Right forelimb (tissue), 1 donor: ENCODE data around the gene TMTC2.
"Not testable (repeated sequence)": the region's sequence is repeated elsewhere in the genome, so short reads cannot be mapped to it uniquely, and the experiment has no call there.

ENCODE experiments used
- DNase-seq: peaks from one replicate; pipeline ENCODE4 v3.0.0-alpha.2; 2018

TMTC2 gene

DNA sequence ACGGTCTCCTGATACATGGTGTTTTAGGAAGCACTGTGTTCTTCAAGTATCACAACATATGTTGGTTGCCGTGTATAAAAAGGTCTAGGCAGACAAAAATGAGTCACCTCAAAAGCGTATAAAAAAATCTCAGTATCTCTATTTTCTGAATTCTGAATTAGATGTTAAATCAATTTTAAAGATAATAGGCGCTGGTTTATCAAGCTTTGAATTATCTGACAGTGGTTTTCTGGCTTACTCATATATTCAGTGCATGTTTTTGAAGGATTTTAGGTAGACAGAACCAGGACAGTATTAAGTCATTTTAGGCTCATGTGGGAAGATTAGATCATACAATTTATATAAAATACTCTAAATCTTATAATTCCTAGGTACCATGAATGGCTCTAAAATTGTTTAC lies 110.8 kb downstream of the TMTC2 start:
- no peak for DNase-seq

DNA sequence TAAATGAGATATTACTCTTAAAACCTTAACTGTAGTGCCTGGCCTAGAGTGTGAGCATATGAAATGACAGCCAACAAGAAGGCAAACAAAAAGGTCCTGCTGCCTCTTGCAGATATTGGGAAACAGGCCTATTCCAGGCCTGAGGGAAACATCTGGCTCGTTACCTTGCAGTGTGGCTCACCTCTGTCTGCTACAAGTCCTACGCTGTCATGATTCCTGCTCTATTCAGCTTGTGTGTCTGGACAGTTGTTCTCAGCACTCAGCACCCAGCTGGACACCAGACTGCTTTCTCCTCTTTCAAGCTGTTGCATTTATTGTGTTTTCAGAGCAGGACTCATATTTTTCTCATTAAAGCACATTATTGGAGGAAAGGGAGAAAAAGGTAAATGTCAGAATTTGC lies 113.5 kb downstream of the TMTC2 start:
- DNase-seq: no peak

DNA sequence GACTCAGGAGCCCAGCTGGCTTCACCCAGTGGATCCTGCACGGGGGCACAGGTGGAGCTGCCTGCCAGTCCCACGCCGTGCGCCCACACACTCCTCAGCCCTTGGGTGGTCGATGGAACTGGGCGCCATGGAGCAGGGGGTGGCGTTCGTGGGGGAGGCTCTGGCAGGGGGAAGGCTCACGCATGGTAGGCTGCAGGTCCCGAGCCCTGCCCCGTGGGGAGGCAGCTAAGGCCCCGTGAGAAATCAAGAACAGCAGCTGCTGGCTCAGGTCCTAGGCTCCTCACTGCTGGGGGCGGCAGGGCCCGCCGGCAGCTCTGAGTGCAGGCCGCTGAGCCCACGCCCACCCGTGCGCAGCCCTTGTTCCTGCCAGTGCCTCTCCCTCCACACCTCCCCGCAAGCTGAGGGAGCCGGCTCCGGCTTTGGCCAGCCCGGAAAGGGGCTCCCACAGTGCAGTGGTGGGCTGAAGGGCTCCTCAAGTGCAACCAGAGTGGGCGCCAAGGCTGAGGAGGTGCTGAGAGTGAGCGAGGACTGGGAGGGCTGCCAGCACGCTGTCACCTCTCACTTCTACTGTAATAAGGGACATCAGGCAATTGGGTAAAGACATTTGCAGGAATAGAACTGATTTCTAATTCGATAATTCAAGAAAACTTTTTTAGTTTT lies 115.4 kb downstream of the TMTC2 start:
- no peak for DNase-seq

DNA sequence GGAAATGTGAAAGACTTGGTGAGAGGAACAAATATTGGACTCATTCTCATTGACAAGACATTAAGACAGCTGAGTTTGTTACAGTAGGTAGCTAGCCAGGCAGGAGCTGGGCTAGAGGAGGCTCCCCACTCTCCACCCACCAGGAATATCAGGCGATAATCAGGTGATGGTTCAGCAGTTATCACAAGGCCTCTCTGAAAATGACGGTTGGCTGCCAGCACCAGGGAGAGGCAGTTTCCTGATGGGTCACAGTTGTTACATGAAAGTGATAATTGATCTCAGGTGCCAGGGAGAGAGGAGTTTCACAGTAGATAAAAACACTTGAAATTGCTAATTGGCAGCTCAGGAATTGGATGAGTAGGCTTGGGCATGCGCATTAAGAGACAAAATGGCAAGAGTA lies 116.5 kb downstream of the TMTC2 start:
- DNase-seq: no peak

DNA sequence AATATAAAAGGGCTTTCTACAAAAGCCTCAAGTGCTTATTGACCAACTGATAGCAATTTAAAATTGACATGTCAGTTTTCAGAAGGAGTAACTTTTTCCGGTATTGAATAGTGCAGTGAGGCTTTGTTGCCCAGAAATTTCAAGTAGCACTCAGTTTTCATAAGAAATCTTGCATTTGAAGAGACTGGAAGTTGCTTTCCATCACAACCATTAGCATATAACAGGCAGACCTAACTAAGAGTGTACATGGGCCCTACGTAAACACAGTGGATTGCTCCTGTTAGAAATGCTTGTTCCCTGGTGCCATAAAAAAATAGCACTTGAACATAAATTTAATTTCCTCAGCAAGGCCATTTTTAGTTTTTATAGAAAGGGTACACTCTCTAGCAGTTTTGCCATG lies 117.9 kb downstream of the TMTC2 start:
- no peak for DNase-seq

DNA sequence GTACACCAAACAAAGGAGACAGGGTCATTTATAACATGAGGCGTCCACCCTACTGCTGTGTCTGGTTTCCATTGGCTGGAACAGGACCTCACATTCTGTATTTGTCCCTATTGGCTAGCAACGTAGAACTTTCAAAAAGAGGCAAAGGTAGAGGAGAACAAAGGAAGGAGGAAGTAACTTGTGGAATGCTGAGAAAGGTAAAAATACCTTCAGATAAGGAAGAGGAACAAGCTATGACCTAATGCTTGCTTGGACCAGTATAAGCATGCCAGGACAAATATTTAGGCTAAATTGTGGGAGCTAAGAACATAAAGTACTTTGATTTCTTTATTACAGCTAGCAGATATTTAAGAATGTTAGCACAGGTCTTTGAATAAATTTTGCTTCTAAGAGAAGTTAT lies 118.3 kb downstream of the TMTC2 start:
- not testable (repeated sequence) for DNase-seq

DNA sequence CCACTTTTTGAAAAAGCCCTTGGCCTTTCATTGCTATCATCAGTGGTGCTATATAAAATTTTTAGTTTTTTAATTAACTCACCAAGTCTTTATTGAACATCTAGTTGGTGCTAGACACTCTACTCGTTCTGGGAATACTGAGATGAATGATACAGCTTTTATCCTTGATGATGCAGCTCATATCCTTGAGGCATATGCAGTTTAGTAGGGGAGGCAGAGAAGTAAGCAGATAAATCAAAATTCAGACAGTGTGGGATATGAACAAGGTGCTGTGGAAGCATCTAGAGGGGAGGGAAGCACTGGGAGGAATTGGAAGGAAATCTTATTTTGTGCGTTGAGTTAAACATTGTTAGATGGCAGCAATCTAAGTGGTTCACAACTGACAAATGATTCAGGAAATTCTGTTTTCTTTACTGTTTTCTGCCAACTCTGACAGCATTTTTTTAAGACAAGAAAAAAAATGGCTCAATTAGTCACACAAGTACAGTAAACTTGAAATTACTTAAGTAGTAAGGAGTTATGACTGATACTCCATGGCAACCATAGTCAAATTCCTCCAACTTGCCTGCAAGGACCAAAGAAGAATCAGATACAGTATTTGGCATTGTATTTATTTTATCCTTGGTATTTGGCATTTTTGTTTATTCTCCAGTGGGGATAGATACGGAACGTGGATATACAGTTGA lies 119.2 kb downstream of the TMTC2 start:
- DNase-seq: no peak

DNA sequence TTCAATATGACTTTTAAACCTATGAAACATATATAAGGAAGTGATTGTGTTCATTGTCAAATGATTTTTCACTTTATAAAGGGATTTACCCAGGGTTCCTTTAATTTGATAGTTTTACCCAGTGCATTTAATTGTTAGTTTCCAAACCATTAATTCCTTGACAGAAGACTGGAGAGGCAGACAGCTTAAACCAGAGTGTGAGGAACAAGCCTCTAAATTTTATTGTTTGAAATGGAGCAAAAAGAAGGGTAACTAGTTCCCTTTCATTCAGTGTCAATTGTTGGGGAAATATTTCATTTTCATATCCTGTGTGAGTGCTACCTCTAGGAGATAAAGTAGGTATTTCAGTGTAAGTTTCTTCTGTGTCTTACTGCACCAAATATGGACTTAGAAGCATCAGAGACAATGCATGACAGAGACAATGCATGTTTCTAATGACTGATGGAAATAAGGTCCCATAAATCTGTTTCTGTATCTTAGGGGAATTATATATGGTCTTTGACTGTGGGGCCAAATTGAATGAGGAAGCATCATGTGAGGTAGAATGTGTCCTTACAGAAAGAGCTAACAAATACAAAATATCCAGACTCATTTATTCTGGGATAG lies 120.5 kb downstream of the TMTC2 start:
- no peak for DNase-seq

DNA sequence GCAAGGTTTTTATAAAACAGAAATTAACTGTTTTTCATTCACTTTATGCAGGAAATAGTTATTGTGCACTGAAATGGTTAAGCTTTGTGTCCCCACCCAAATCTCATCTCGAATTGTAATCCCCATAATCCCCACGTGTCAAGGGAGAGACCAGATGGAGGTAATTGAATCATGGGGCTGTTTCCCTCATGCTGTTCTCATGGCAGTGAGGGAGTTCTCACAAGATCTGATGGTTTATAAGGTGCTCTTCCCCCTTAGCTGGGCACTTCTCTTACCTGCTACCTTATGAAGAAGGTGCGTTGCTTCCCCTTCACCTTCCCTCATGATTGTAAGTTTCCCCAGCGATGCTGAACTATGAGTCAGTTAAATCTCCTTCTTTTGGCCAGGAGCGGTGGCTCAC lies 123.9 kb downstream of the TMTC2 start:
- DNase-seq: no peak

DNA sequence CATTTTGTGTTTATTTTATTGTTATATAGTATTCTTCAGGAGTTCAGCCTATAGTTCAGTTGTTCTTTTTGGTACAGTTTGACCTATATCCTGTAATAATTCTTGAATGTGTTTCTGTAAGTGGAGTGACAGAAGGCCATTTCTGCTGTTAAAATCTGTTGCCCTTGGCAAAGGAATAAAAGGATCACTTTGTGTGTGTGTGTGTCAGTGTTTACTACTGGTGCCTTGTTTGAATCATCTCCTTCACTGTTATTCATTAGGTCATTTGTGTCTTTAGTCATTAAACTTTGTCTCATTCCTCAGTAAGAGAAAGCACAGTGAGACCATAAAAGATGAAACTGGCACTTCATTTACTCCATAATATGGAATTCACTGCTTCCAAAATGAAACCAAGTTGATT lies 130.7 kb downstream of the TMTC2 start:
- no peak for DNase-seq

DNA sequence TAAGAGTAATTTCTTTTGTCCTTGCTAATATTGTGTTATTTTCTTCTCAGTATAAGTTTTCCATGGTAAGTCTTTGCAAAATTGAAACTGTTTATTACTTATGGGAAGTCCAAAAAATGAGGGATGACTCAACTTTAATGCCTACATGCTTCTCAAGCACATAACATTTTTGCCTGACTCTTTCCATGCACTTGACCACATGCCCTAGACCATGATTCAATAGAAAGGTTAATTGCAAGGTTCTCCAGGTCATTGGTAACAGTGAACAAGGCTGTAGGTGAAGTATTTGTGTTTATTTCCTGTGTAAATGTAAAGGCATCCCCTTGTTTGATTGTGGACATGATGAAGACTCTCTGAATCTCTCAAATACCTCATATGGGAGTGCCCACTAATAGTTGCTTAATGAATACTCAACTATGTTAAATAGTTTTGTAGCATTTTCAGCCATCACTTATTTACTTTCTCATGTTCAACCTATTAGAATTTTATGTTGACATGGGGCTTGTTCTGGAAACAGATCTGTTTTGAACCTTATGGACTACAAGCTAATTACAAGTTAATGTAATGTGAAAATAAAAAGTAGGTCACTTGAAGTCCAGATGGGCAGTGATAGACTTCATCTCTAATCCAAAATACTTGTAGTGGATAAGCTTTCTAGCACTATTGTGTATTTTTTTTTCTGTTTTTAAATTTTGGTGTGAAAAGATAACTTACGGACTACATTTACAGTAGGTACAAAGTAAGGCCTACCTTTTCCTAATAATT lies 131.7 kb downstream of the TMTC2 start:
- no peak for DNase-seq

DNA sequence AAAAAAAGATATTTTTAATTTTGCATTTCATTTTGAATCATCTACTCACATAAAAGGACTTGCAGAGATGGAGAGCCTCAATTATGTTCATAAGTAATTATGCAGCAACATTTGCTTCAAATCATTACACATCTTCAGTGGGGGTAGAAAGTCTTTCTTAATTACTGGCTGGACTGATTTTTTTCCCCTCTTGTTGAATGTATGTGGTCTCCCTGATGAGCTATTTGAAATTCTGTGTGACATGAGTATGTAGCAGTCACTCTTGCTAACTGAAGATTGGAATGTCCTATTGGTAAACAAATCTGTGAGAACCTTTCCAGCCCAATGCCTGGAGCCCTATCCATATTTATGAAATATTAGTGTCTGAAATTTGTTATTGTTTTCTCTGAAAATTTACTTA lies 139.8 kb downstream of the TMTC2 start:
- DNase-seq: no peak

DNA sequence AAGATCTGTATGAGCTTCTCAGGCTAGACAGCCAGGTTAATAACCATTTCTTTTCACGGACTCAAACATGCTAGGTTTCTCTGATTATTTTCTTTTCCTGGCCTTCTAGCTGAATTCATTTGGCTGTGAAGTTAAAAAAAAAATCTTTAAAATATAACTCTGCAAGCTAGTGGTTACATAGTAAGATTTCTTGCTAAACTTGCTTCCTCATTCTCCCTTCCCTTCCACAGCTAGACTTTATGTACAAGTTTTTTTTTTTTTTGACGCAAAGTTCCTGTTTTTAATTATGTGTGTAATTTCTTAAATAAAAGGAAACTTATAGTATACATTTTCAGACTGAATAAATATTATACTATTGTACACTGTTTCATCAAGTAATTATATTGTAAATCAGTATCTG lies 145.4 kb downstream of the TMTC2 start:
- DNase-seq: no peak

DNA sequence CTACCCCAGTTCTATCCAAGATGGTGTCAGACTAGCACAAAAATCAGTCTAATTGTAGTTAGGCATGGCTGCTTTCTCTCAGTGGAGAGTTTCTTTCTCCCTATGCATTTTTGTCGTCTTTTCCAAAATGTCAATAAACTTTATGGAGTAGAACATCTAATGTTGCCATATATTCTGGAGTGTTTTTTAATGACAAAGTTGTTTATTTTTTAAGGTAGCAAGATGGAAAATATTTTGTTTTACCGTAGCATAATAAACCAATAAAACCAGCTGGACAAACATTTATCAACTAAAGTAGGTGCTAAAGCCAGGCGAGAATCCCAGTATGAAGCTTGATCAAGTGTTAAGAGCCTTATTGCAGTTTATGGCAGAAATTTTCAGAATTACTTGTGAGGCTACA lies 146.3 kb downstream of the TMTC2 start:
- no peak for DNase-seq

DNA sequence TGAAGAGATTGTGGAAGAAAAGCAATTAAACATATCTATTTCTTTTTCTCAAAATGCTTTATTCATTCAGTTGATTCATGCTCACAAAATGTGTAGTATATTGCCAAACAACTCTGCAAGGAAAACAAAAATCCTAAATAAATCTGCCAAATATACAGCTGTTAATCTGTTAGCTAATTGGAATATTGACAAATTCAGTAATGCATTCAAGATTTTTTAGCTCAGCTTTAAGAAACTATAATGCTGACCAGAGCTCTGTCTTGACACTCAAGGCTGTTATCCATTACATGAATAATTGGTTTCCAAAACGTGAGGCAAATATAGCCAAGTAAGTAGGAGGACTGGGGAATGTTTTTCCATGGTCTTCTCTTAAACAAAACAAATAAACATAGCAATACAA lies 146.8 kb downstream of the TMTC2 start:
- no peak for DNase-seq

DNA sequence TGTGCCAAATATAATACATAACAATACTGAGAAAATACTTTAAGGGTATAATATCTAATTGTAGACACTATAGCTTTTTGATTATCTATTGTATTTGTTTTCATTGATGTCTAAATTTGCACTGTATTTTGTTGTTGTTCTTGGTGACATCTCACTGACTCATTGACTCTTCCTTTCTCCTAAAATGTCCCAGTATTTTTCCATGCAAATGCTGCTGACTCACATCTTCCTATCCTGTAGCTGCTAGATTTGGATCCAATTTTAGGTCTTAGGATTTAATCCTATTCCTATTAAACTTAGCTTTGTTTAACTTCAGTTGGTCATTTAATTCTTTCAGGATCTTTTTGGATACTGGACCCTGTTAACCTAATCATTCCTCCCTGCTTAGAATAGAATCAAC lies 148.5 kb downstream of the TMTC2 start:
- DNase-seq: no peak

DNA sequence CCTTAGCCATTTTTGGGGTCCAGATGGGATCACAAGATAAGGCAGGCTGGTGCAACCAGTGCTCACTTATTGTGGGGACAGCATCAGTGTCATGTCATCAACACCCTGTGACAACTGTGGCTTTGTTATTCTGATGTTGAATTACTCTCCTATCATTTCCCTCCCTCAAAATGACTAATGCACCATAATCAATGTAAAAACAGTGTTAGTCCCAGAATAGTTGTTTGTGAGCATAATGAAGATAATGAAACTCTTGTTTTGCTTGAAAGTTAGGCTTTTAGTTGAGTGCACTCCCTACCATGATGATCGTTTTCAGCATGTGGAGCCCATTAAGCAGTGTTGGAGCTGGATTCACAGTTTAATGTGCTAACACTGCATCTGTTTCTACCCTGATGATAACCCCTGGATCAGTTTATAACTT lies 151.4 kb downstream of the TMTC2 start:
- no peak for DNase-seq

DNA sequence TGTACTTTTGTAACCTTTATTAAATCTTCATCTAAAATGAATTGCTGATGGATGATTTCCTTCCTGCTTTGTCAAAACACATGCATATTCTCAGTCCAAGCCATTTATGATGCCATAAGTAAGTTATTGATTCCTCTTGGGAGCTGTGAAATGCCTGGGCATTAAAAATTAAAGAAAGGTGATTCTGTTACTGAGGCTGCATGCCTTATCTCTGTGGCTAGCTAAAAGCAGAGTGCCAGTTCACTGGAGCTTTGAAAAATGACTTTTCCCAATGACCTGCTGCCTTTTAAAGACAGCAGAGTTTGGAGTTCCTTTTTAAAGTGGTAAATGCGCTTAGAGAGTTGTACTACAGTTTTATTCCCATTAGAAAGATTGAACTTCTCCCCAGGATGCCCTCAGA lies 152.1 kb downstream of the TMTC2 start:
- no peak for DNase-seq

DNA sequence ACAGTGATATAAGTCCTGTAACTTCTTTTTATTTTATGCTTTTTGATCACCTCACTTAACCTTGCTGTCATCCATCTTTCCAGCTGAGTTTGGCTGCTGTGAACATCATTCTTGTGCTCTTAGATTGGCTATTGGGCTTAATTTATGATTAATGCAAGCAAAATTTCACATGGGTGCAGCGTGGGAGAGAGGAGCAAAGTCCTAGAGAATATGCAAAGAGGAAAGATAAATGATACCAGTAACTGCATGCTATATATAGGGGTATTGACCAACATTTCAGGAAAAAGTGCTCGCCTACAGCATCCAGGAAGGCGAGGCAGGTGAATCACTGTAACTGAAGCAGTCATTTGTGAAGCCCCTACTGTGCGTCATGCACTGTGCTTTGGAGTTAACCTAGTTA lies 153.1 kb downstream of the TMTC2 start:
- DNase-seq: no peak

DNA sequence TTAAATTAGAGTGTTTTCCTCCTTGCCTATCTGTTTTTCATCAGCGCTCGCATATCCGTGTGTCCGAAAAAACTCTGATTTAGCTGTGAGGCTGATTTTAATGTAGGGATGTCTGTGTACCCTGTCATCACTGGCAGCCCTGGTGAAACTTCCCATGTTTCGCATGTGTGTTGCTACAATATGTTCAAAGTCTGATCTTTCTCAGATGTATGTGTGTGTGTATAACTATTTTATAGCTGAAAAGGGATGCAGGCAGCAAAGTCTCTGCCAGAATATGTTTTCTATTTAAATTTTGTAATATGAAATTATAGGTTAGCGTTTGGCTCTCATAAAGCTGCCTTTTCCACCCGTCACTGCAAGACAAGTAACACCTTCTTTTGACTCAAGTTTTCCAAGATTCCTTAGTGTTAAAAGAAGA lies 154.8 kb downstream of the TMTC2 start:
- DNase-seq: no peak

DNA sequence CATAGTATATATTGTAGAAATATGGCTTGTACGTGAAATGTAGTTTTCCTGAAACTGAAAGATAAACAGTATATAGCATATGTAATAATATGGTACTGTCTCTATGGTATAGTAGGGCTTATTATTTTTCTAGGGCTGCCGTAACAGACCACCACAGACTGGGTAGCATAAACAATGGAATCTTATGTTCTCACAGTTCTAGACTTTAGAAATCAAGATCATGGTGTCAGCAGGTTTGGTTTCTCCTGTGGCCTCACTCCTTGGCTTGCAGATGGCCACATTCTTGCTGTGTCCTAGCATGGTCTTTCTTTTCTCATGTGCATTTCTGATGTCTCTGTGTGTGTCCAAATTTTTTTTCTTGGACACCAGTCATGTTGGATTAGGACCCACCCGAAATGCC lies 155.8 kb downstream of the TMTC2 start:
- no peak for DNase-seq

DNA sequence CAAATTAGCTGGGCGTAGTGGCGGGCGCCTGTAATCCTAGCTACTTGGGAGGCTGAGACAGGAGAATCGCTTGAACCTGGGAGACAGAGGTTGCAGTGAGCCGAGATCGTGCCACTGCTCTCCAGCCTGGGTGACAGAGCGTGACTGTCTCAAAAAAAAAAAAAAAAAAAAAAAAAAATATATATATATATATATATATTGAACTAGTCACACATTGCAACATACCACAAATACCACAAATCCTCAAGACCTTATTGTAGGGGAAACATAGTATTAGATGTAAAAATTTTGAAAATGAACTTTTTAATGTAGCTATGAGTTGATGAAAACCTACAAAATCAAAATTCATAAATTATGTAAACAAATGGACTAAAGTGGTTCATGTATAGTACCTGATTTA lies 158.4 kb downstream of the TMTC2 start:
- not testable (repeated sequence) for DNase-seq

DNA sequence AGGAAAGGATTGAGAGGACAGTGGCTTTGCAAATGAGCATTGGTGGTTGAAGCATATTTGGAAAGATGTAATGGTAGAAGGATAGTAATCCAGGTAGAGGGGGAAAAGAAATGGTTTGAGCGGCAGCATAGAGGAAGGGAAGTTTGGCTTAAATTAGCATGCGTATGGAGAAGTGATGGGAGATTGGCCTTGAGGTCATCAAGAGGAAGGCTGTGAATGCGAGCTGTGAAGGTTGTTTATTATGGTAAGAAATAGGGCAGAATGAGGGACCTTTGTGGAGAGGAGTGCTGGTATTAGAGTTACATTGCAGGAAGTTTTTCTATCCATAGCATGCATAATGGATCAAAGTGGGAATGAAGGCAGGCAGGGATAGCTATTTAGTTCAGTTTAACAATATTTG lies 162.1 kb downstream of the TMTC2 start:
- DNase-seq: no peak

DNA sequence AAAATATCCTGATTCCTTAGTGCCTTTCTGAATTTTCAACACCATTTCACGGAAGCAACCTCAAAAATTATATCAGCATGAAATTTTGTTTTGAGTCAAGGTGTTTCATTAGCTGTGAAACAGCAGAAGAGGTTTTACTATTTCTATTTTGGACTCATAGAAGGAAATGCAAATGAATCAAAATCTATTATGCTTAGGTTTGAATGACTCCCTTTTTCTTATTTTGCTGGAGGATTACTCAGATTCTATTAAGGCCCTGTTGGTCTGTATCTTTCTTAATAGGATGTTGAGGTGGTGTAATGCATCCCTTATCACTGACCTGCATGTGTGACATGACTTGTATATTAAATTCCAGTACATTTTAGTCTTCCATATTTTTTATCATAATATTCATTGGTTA lies 165.8 kb downstream of the TMTC2 start:
- DNase-seq: no peak
